SK-N-SH treated with all-trans-retinoic acid at 6 μM for 48 hours (cell line): ENCODE measurements around the gene MUC20.

ENCODE experiments used
- ATAC-seq: fragments of 200-7000 bp; cut with Tn5 transposase; 3 replicates; pipeline ENCODE4 v1.9.1; 2020; ENCODE audit warnings: mild to moderate bottlenecking, moderate library complexity
- BACH2 ChIP-seq: fragments of 250-450 bp; sonication (Bioruptor Pico); IDR thresholded peaks from 2 replicates; pipeline ENCODE4 v1.9.0; 2021; ENCODE audit warnings: mild to moderate bottlenecking, borderline replicate concordance
- CREB5 ChIP-seq: fragments of 250-450 bp; sonication (Bioruptor Pico); IDR thresholded peaks from 2 replicates; pipeline ENCODE4 v1.5.1; 2020; ENCODE audit warnings: low read depth, mild to moderate bottlenecking, moderate library complexity
- CSDC2 ChIP-seq: fragments of 250-450 bp; sonication (Bioruptor Pico); IDR thresholded peaks from 2 replicates; pipeline ENCODE4 v1.5.0; 2020; ENCODE audit warnings: mild to moderate bottlenecking, moderate library complexity
- GLIS3 ChIP-seq: fragments of 250-450 bp; sonication (Bioruptor Pico); IDR thresholded peaks from 2 replicates; pipeline ENCODE4 v1.5.0; 2020; ENCODE audit warnings: mild to moderate bottlenecking, moderate library complexity
- ISL1 ChIP-seq: fragments of 250-450 bp; sonication (Bioruptor Pico); IDR thresholded peaks from 2 replicates; pipeline ENCODE4 v2.1.2; 2022; ENCODE audit warnings: mild to moderate bottlenecking, moderate library complexity
- OSR1 ChIP-seq: fragments of 250-450 bp; sonication (Bioruptor Pico); IDR thresholded peaks from 2 replicates; pipeline ENCODE4 v1.8.0; 2022; ENCODE audit warnings: moderate library complexity, mild to moderate bottlenecking, inconsistent platforms
- PATZ1 ChIP-seq: fragments of 250-450 bp; sonication (Bioruptor Pico); IDR thresholded peaks from 2 replicates; pipeline ENCODE4 v1.8.0; 2020; ENCODE audit warnings: mild to moderate bottlenecking, moderate library complexity, borderline replicate concordance
- PPARA ChIP-seq: fragments of 250-450 bp; sonication (Bioruptor Pico); IDR thresholded peaks from 2 replicates; pipeline ENCODE4 v1.5.0; 2020; ENCODE audit warnings: mild to moderate bottlenecking, borderline replicate concordance
- RARB ChIP-seq: fragments of 250-450 bp; sonication (Bioruptor Pico); IDR thresholded peaks from 2 replicates; pipeline ENCODE4 v1.8.0; 2021; ENCODE audit warnings: mild to moderate bottlenecking, moderate library complexity
- SNAI2 ChIP-seq: fragments of 250-450 bp; sonication (Bioruptor Pico); IDR thresholded peaks from 2 replicates; pipeline ENCODE4 v1.5.0; 2020; ENCODE audit warnings: mild to moderate bottlenecking, moderate library complexity
- TCF4 ChIP-seq: fragments of 250-450 bp; sonication (Bioruptor Pico); IDR thresholded peaks from 2 replicates; pipeline ENCODE4 v1.8.0; 2021; ENCODE audit warnings: mild to moderate bottlenecking, moderate library complexity, borderline replicate concordance
- TSHZ2 ChIP-seq: fragments of 250-450 bp; sonication (Bioruptor Pico); IDR thresholded peaks from 2 replicates; pipeline ENCODE4 v1.5.0; 2020; ENCODE audit warnings: mild to moderate bottlenecking, moderate library complexity
- ZC3H10 ChIP-seq: fragments of 250-450 bp; sonication (Bioruptor Pico); IDR thresholded peaks from 2 replicates; pipeline ENCODE4 v1.5.1; 2021; ENCODE audit warnings: mild to moderate bottlenecking, moderate library complexity
- ZFP3 ChIP-seq: fragments of 250-450 bp; sonication (Bioruptor Pico); IDR thresholded peaks from 2 replicates; pipeline ENCODE4 v1.5.0; 2020; ENCODE audit warnings: mild to moderate bottlenecking, moderate library complexity
- ZFP30 ChIP-seq: fragments of 450-650 bp; formaldehyde crosslinking; IDR thresholded peaks from 2 replicates; pipeline ENCODE4 v1.5.0; 2022; ENCODE audit warnings: mild to moderate bottlenecking, moderate library complexity
- ZNF565 ChIP-seq: fragments of 450-650 bp; formaldehyde crosslinking; conservative IDR thresholded peaks from 2 replicates; pipeline ENCODE4 v1.5.0; 2020; ENCODE audit warnings: low read depth, mild to moderate bottlenecking, moderate library complexity
- TF ChIP-seq, protein P1 (sequence below): fragments of 250-450 bp; sonication (Bioruptor Pico); IDR thresholded peaks from 2 replicates; pipeline ENCODE4 v1.5.1; 2021; ENCODE audit warnings: mild to moderate bottlenecking, moderate library complexity
- TF ChIP-seq, protein P2 (sequence below): fragments of 250-450 bp; sonication (Bioruptor Pico); IDR thresholded peaks from 2 replicates; pipeline ENCODE4 v1.8.0; 2021; ENCODE audit warnings: low read depth, mild to moderate bottlenecking, moderate library complexity, borderline replicate concordance

MUC20 gene

GRCh38 chr3:195763843-195764825, 43.4 kb downstream of the MUC20 start (continued):
- TF ChIP-seq, protein P1, sequence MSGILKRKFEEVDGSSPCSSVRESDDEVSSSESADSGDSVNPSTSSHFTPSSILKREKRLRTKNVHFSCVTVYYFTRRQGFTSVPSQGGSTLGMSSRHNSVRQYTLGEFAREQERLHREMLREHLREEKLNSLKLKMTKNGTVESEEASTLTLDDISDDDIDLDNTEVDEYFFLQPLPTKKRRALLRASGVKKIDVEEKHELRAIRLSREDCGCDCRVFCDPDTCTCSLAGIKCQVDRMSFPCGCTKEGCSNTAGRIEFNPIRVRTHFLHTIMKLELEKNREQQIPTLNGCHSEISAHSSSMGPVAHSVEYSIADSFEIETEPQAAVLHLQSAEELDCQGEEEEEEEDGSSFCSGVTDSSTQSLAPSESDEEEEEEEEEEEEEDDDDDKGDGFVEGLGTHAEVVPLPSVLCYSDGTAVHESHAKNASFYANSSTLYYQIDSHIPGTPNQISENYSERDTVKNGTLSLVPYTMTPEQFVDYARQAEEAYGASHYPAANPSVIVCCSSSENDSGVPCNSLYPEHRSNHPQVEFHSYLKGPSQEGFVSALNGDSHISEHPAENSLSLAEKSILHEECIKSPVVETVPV (CRISPR knock-in tag) = no peak

GRCh38 chr3:195764961-195765706, 44.4 kb downstream of the MUC20 start:
- ATAC-seq = no peak
- no peak for TF ChIP-seq PATZ1 (CRISPR knock-in tag)
- TF ChIP-seq PPARA (CRISPR knock-in tag) = no peak
- no peak for TF ChIP-seq ZFP30 (CRISPR knock-in tag)

GRCh38 chr3:195766671-195767070, 45.9 kb downstream of the MUC20 start:
- TF ChIP-seq ZC3H10 = no peak
- no peak for TF ChIP-seq PATZ1 (CRISPR knock-in tag)
- TF ChIP-seq, protein P1 (CRISPR knock-in tag) = no peak
- no peak for TF ChIP-seq RARB (CRISPR knock-in tag)
- no peak for TF ChIP-seq ZFP3
- no peak for TF ChIP-seq ISL1
- TF ChIP-seq GLIS3 (CRISPR knock-in tag) = no peak
- TF ChIP-seq CREB5 = no peak
- no peak for TF ChIP-seq PPARA (CRISPR knock-in tag)
- no peak for TF ChIP-seq CSDC2 (CRISPR knock-in tag)
- no peak for TF ChIP-seq ZNF565 (CRISPR knock-in tag)
- TF ChIP-seq, protein P2, sequence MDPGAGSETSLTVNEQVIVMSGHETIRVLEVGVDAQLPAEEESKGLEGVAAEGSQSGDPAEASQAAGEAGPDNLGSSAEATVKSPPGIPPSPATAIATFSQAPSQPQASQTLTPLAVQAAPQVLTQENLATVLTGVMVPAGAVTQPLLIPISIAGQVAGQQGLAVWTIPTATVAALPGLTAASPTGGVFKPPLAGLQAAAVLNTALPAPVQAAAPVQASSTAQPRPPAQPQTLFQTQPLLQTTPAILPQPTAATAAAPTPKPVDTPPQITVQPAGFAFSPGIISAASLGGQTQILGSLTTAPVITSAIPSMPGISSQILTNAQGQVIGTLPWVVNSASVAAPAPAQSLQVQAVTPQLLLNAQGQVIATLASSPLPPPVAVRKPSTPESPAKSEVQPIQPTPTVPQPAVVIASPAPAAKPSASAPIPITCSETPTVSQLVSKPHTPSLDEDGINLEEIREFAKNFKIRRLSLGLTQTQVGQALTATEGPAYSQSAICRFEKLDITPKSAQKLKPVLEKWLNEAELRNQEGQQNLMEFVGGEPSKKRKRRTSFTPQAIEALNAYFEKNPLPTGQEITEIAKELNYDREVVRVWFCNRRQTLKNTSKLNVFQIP (CRISPR knock-in tag) = no peak
- no peak for TF ChIP-seq OSR1 (CRISPR knock-in tag)
- no peak for TF ChIP-seq SNAI2
- no peak for TF ChIP-seq TSHZ2 (CRISPR knock-in tag)
- no peak for TF ChIP-seq TCF4 (CRISPR knock-in tag)
- no peak for TF ChIP-seq BACH2 (CRISPR knock-in tag)
- no peak for ATAC-seq
